Uterus (tissue), 2 donors: ENCODE data around the gene NUP93.

Source experiments
- CTCF ChIP-seq, 4 experiments: fragments of 200-600 bp in 2 of 4; fragments of 450-650 bp in 2 of 4; sonication (generic) in 2 of 4; IDR thresholded peaks; one replicate each; pipeline ENCODE4 v1.5.1; 2016 to 2019; ENCODE audit warnings: antibody characterized with exemption in 4 of 4, mild to moderate bottlenecking in 2 of 4, moderate library complexity in 1 of 4
- POLR2A ChIP-seq, 2 donors: fragments of 450-650 bp; IDR thresholded peaks; one replicate each; pipeline ENCODE4 v1.6.1; 2016; ENCODE audit warnings: antibody characterized with exemption in 2 of 2, mild to moderate bottlenecking in 1 of 2, moderate library complexity in 1 of 2

DNA sequence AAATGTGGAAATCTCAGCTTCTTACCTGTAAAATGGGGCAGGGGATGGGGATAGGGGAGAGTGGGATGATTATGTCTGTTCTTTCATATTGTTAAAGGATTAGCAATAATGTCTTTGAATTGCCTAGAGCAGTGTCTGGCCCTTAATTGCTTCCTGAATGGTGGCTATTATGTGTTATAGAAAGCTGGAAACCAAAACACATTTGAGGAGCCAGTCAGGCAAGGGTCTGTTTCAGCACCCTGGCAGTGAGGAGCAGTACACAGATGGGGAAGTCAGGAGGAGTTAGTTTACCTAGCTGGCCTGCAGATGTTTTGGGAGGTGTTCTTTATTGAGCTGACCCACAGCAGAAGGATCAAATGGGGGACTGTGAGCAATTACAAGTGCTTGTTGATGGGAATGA lies 63.0 kb downstream of the NUP93 start:
- no peak for TF ChIP-seq POLR2A (IDR thresholded peaks at IDR 0.05)
- no peak for TF ChIP-seq CTCF (IDR thresholded peaks at IDR 0.05)
